ENCODE data around the gene CTCFL.
"Not testable (repeated sequence)": the region's sequence is repeated elsewhere in the genome, so short reads cannot be mapped to it uniquely, and the experiment has no call there.

CTCFL gene

DNA sequence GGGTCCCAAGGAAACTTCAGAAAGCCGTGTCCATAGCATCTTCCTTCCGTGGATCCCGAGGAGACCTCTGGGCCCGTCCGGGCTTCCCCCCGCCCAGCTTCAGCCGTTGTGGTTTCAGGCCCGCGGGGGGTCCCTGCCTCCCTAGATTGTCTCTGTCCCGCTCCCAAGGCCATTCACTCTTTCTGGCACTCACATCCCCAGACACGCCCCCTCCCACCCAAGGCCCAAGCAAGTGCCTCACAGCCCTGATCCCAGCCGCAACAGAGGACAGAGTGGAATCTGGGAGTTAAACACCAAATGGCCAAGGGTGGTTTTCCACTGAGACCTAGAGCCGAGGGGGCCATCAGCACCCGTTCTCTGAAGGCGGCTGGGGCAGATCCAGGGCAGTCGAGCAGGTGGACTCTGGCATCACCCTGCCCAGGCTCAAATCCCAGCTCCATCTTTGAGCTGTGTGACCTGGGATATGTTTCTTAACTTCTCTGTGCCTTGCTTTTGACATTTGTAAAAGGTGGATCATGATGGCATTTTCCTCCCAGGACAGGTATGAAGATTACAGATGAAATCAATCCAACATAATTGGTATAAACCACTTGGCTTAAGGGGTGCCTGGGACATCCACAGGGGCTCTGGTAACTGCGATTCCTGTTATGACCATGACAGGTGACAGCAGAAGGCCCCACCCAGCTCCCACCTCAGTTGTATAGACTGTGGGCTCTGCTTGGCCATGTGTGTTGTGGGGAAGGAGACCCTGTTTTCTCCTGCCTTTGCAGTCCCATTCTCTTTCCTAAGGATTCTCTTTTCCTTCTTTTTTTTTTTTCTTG, 48.1 kb downstream of the CTCFL start:
- Histone ChIP-seq H3K9ac (ENCODE audit: low read length) (no peak overlapping the region), H3K4me1 (ENCODE audit: control insufficient read depth, insufficient read depth, low read length) (peaks cover 10% of the 10 kb centered on the region), H3K9me3 (ENCODE audit: control insufficient read depth, insufficient read depth, low read depth, low read length) (no peaks in the 10 kb centered on the region), H3K27ac (ENCODE audit: low read depth, low read length) (no peak overlapping the region), H3K27me3 (ENCODE audit: control insufficient read depth, insufficient read depth, low read length) (no peaks in the 10 kb centered on the region), H3K36me3 (ENCODE audit: control insufficient read depth, insufficient read depth, low read length) (no peaks in the 10 kb centered on the region), H3K4me3 (ENCODE audit: low read depth, low read length) (no peak overlapping the region)

GRCh38 chr20:57476084-57476526, 48.8 kb downstream of the CTCFL start:
- no peaks in the 10 kb centered on the region for H3K9me3 ChIP-seq (ENCODE audit: control insufficient read depth, insufficient read depth, low read depth, low read length)
- no peaks in the 10 kb centered on the region for H3K27me3 ChIP-seq (ENCODE audit: control insufficient read depth, insufficient read depth, low read length)
- peaks cover 4% of the 10 kb centered on the region; the same call in 1 of the 2 replicates for H3K4me1 ChIP-seq (ENCODE audit: control insufficient read depth, insufficient read depth, low read length)
- no peak overlapping the region for H3K4me3 ChIP-seq (ENCODE audit: low read depth, low read length)
- H3K9ac ChIP-seq (ENCODE audit: low read length), result no peak overlapping the region
- H3K36me3 ChIP-seq (ENCODE audit: control insufficient read depth, insufficient read depth, low read length), result no peaks in the 10 kb centered on the region
- H3K27ac ChIP-seq (ENCODE audit: low read depth, low read length), result no peak overlapping the region

- H3K4me1 ChIP-seq (ENCODE audit: control insufficient read depth, insufficient read depth, low read length), result peaks cover 8% of the 10 kb centered on the region
- H3K36me3 ChIP-seq (ENCODE audit: control insufficient read depth, insufficient read depth, low read length), result no peaks in the 10 kb centered on the region
- no peak overlapping the region for H3K4me3 ChIP-seq (ENCODE audit: low read depth, low read length)
- H3K9me3 ChIP-seq (ENCODE audit: control insufficient read depth, insufficient read depth, low read depth, low read length), result no peaks in the 10 kb centered on the region
- H3K27me3 ChIP-seq (ENCODE audit: control insufficient read depth, insufficient read depth, low read length), result no peaks in the 10 kb centered on the region
- H3K9ac ChIP-seq (ENCODE audit: low read length), result no peak overlapping the region
- H3K27ac ChIP-seq (ENCODE audit: low read depth, low read length), result no peak overlapping the region
Observed at GRCh38 chr20:57475388-57476083, 49.4 kb downstream of the CTCFL start.

DNA sequence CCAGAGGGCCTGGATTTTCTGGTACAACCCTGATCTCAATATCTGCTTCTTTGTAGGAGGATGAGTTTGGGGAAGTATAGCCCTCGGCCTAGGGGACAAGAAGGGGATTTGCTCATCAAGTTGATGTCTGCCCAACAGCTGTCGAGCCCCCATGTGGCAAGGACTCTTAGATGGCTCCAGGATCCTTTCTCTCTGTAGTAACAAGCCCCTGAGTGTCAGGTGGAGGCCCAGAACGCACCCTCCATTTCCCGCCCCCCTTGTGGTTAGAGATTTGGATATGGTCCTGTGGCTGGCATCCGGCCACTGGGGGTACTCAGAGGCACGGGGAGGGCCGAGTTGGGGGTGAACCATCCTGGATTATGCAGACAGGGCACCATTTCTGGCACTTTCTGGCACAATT, 50.1 kb downstream of the CTCFL start:
- no peak overlapping the region for H3K4me3 ChIP-seq (ENCODE audit: low read depth, low read length)
- no peak overlapping the region for H3K9ac ChIP-seq (ENCODE audit: low read length)
- peaks cover 15% of the 10 kb centered on the region for H3K4me1 ChIP-seq (ENCODE audit: control insufficient read depth, insufficient read depth, low read length)
- H3K9me3 ChIP-seq (ENCODE audit: control insufficient read depth, insufficient read depth, low read depth, low read length), result no peaks in the 10 kb centered on the region
- H3K27me3 ChIP-seq (ENCODE audit: control insufficient read depth, insufficient read depth, low read length), result peaks cover 3% of the 10 kb centered on the region; the same call in 1 of the 2 replicates
- H3K36me3 ChIP-seq (ENCODE audit: control insufficient read depth, insufficient read depth, low read length), result no peaks in the 10 kb centered on the region
- no peak overlapping the region for H3K27ac ChIP-seq (ENCODE audit: low read depth, low read length)

DNA sequence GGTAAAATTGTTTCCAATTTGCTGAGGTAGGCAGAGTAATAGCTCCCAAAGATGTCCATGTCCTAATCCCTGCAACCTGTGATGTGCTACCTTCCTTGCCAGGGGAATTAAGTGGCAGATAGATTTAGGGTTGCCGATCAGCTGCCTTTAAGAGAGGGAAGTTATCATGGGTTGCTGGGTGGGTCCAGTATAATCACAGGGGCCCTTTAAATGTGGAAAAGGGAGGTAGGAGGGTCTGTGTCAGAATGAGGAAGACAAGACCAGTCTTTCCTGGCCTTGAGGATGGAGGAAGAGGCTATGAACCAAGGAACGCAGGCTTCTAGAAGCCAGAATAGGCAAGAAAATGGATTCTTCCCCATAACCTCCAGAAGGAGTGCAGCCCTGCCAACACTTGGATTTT, 50.7 kb downstream of the CTCFL start:
- Histone ChIP-seq H3K9me3 (ENCODE audit: control insufficient read depth, insufficient read depth, low read depth, low read length) (no peaks in the 10 kb centered on the region), H3K27me3 (ENCODE audit: control insufficient read depth, insufficient read depth, low read length) (peaks cover 3% of the 10 kb centered on the region; the same call in 1 of the 2 replicates), H3K36me3 (ENCODE audit: control insufficient read depth, insufficient read depth, low read length) (no peaks in the 10 kb centered on the region), H3K9ac (ENCODE audit: low read length) (no peak overlapping the region), H3K27ac (ENCODE audit: low read depth, low read length) (no peak overlapping the region), H3K4me1 (ENCODE audit: control insufficient read depth, insufficient read depth, low read length) (peaks cover 22% of the 10 kb centered on the region), H3K4me3 (ENCODE audit: low read depth, low read length) (no peak overlapping the region)

DNA sequence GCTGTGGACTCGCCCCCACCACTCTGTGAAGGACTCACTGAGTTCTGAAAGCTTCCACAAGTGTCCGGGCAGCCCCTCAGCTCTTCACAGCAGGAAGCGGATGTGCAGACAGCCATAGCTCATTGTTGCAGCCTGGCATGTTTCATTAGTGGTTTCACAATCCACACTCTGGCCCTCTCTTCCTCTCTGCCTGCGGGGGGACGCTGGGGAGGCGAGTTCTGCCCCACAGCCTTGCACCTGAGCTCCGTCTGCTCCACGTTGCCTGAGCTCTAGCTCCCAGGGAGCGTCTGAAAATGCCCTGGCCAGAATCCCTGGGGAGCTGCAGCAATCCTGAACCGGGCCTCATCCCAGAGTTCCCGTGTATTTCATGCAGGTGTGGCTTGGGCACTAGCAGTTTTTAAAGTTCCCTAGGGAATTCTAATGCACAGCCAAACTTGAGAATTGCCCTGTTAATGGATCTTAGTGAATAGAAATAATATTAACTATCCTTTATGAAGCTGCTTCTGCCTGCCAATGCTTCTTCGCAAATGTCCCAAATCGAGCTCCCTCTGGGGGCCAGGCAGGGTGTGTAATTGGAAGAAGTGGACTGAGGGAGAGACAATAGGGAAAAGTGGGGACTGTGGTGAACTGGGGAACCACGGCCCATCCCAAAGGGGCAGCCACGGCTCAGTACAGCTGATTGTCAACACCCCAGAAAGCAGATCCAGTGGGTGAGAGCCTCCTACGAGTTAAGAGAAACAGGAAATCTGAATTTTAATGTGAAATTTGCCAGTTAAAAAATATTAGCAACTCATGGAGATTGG, 51.5 kb downstream of the CTCFL start:
- H3K27ac ChIP-seq (ENCODE audit: low read depth, low read length), result no peak overlapping the region
- H3K4me1 ChIP-seq (ENCODE audit: control insufficient read depth, insufficient read depth, low read length), result peaks cover 25% of the 10 kb centered on the region
- no peak overlapping the region for H3K4me3 ChIP-seq (ENCODE audit: low read depth, low read length)
- H3K9me3 ChIP-seq (ENCODE audit: control insufficient read depth, insufficient read depth, low read depth, low read length), result no peaks in the 10 kb centered on the region
- no peaks in the 10 kb centered on the region for H3K36me3 ChIP-seq (ENCODE audit: control insufficient read depth, insufficient read depth, low read length)
- peaks cover 3% of the 10 kb centered on the region; the same call in 1 of the 2 replicates for H3K27me3 ChIP-seq (ENCODE audit: control insufficient read depth, insufficient read depth, low read length)
- H3K9ac ChIP-seq (ENCODE audit: low read length), result no peak overlapping the region

DNA sequence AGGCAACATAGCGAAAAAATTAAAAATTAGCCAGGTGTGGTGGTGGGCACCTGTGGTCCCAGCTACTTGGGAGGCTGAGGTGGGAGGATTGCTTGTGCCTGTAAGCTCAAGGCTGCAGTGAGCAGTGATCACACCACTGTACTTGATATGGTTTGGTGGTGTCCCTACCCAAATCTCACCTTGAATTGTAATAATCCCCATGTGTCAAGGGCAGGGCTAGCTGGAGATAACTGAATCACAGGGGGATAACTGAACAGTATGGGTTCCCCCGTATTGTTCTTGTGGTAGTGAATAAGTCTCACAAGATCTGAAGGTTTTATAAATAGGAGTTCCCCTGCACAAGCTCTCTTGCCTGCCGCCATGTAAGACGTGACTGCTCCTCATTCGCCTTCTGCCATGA, 52.5 kb downstream of the CTCFL start:
- H3K36me3 ChIP-seq (ENCODE audit: control insufficient read depth, insufficient read depth, low read length); H3K9me3 ChIP-seq (ENCODE audit: control insufficient read depth, insufficient read depth, low read depth, low read length); H3K27ac ChIP-seq (ENCODE audit: low read depth, low read length); H3K27me3 ChIP-seq (ENCODE audit: control insufficient read depth, insufficient read depth, low read length); H3K9ac ChIP-seq (ENCODE audit: low read length); H3K4me3 ChIP-seq (ENCODE audit: low read depth, low read length): not testable (repeated sequence)
- peaks cover 25% of the 10 kb centered on the region for H3K4me1 ChIP-seq (ENCODE audit: control insufficient read depth, insufficient read depth, low read length)

DNA sequence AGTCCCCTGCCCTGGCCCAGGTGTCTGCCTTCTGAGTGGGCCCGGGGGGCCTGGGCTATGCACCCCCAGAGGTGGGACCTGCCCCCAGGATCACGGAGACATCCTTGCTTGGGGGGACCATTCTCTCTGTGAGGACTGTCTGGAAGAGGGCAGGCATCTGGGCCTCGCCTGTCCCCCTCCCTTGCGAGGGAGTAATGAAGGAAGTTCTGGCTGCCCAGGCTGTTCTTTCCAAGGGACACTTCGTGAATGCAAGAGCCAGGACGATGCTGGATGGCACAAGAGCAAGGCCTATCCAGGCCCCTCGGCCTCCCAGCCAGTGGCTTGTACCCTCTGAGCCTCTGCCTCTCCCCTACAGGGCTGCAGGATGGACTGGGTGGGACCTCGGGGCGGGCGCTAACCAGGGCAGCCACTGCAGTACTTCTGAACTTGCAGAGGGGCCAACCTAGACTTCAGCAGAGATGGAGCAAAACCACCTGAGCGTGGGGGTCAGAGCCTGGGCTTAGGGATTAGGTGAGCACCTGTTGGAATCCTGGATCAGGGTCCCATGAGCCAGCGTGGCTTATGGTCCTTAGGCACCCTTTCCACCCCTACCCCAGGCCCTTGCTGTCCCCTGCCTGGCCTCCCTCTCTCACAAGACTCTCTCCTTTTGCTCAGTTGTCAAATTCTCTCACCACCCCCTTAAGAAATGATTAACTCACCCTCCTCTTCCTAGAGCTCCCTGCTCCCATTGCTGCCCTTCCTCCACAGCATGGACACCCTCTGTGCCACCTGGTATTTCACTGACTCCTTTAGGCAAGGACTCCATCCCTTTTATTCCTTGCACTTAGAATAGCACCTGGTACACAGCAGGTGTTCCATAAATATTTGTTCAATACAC, 53.2 kb downstream of the CTCFL start:
- H3K4me1 ChIP-seq (ENCODE audit: control insufficient read depth, insufficient read depth, low read length), result peaks cover 25% of the 10 kb centered on the region
- H3K9me3 ChIP-seq (ENCODE audit: control insufficient read depth, insufficient read depth, low read depth, low read length), result no peaks in the 10 kb centered on the region
- H3K9ac ChIP-seq (ENCODE audit: low read length), result no peak overlapping the region
- no peak overlapping the region for H3K4me3 ChIP-seq (ENCODE audit: low read depth, low read length)
- H3K27ac ChIP-seq (ENCODE audit: low read depth, low read length), result no peak overlapping the region
- H3K27me3 ChIP-seq (ENCODE audit: control insufficient read depth, insufficient read depth, low read length), result peaks cover 3% of the 10 kb centered on the region; the same call in 1 of the 2 replicates
- no peaks in the 10 kb centered on the region for H3K36me3 ChIP-seq (ENCODE audit: control insufficient read depth, insufficient read depth, low read length)

GRCh38 chr20:57470666-57471495, 54.1 kb downstream of the CTCFL start:
- H3K9me3 ChIP-seq (ENCODE audit: control insufficient read depth, insufficient read depth, low read depth, low read length), result no peaks in the 10 kb centered on the region
- peaks cover 25% of the 10 kb centered on the region for H3K4me1 ChIP-seq (ENCODE audit: control insufficient read depth, insufficient read depth, low read length)
- H3K27ac ChIP-seq (ENCODE audit: low read depth, low read length), result no peak overlapping the region
- H3K27me3 ChIP-seq (ENCODE audit: control insufficient read depth, insufficient read depth, low read length), result peaks cover 3% of the 10 kb centered on the region; the same call in 1 of the 2 replicates
- H3K9ac ChIP-seq (ENCODE audit: low read length), result no peak overlapping the region
- no peak overlapping the region for H3K4me3 ChIP-seq (ENCODE audit: low read depth, low read length)
- no peaks in the 10 kb centered on the region for H3K36me3 ChIP-seq (ENCODE audit: control insufficient read depth, insufficient read depth, low read length)

- Histone ChIP-seq H3K27ac (ENCODE audit: low read depth, low read length) (no peak overlapping the region), H3K36me3 (ENCODE audit: control insufficient read depth, insufficient read depth, low read length) (no peaks in the 10 kb centered on the region), H3K4me1 (ENCODE audit: control insufficient read depth, insufficient read depth, low read length) (peaks cover 25% of the 10 kb centered on the region), H3K27me3 (ENCODE audit: control insufficient read depth, insufficient read depth, low read length) (peaks cover 3% of the 10 kb centered on the region; the same call in 1 of the 2 replicates), H3K4me3 (ENCODE audit: low read depth, low read length) (no peak overlapping the region), H3K9ac (ENCODE audit: low read length) (no peak overlapping the region), H3K9me3 (ENCODE audit: control insufficient read depth, insufficient read depth, low read depth, low read length) (no peaks in the 10 kb centered on the region)
Observed at GRCh38 chr20:57470212-57470522, 54.8 kb downstream of the CTCFL start.

Data from HUES6 (cell line).